ENCODE data around the gene ASTN1. TPM values are rescaled to one million over a fixed set of nuclear protein-coding genes. Genes with fewer than 3 reads are reported as not detected.
A peak's percentile ranks its signal among the peaks of the same experiment; 100 is the strongest.

The ASTN1 gene
- total and polyA plus RNA-seq, 9 donors, result 1.1 to 14.8 (median 2.7) TPM

DNA sequence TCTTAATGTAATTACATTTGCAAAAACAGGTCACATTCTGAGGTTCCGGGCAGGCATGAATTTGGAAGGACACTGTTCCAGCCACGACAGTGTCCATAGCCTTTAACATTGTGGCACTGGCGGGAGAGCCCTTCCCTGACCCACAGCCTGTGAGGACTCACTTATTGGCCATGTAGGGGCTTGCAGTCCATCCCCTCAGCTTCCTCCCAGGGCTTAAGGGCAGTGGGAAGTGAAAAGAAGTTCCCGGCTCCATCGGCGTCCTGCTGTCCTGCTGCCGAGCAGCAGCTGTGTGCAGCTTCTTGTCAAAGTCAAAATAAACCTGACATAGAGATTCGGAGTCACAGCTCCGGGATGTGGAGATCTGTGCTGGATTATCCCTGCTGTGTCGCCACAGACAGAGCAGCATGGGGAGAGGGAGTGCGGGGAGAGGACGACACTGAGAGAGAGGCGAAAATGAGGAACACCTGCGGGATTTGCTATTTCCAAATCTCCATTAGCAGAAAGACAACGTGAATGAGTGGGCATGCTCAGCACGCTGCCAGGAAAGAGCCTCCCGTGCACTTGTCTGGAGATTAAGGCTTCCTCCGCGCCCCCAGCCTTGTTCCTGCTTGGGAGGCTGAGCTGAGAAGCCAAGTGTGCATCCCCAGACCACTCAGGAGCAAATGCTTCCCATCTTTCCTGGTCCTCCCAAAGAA, 260.3 kb downstream of the ASTN1 start:
- intact Hi-C loops (cut with DNase I), result loop anchor here in 1 of 4 donors (10.0 kb wide), 1 partner anchor 281 kb away; no protein-coding TSS in a partner anchor
- Histone ChIP-seq H3K9me3 (no peaks in the 10 kb centered on the region), H3K36me3 (no peaks in the 10 kb centered on the region), H3K27me3 (no peaks in the 10 kb centered on the region), H3K4me1 (ENCODE audit: insufficient read depth) (peaks cover 6% of the 10 kb centered on the region), H3K27ac (no peak overlapping the region), H3K4me3 (no peak overlapping the region)
- WGBS, 3 donors, result 4 to 15% (median 6%) methylated on average over 18 to 19 of the region's 19 CpGs
- no peak for TF ChIP-seq EP300 (IDR thresholded peaks at IDR 0.05)
- TF ChIP-seq POLR2A (IDR thresholded peaks at IDR 0.05), result no peak
- TF ChIP-seq, protein P1, sequence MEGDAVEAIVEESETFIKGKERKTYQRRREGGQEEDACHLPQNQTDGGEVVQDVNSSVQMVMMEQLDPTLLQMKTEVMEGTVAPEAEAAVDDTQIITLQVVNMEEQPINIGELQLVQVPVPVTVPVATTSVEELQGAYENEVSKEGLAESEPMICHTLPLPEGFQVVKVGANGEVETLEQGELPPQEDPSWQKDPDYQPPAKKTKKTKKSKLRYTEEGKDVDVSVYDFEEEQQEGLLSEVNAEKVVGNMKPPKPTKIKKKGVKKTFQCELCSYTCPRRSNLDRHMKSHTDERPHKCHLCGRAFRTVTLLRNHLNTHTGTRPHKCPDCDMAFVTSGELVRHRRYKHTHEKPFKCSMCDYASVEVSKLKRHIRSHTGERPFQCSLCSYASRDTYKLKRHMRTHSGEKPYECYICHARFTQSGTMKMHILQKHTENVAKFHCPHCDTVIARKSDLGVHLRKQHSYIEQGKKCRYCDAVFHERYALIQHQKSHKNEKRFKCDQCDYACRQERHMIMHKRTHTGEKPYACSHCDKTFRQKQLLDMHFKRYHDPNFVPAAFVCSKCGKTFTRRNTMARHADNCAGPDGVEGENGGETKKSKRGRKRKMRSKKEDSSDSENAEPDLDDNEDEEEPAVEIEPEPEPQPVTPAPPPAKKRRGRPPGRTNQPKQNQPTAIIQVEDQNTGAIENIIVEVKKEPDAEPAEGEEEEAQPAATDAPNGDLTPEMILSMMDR (IDR thresholded peaks at IDR 0.05), result no peak
- peak in 2 of 5 donors; percentile 41 to 43 for DNase-seq

DNA sequence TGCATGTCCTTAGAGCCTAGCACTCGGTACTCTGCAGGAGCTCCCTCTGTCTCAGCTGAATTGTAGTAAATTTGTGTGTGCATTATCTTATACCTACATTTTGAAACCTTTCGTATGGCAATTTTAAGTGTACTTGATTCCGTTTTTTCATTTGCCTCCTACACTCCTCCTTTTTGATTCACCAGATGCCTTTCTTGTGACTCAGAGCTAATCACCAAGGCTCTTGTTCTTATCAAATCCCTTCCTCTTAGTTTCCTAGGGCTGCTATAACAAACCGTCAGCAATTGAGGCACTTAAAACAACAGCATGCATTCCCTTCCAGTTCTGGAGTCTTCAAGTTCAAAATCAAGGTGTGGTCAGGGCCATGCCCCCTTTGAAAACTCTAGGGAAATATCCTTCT, 261.0 kb downstream of the ASTN1 start:
- Histone ChIP-seq H3K9me3 (no peaks in the 10 kb centered on the region), H3K27me3 (no peaks in the 10 kb centered on the region), H3K27ac (no peak overlapping the region), H3K4me3 (no peak overlapping the region), H3K36me3 (no peaks in the 10 kb centered on the region), H3K4me1 (ENCODE audit: insufficient read depth) (peaks cover 6% of the 10 kb centered on the region)
- WGBS, 3 donors, result 9 to 20% (median 17%) methylated on average over 4 of the region's 4 CpGs
- intact Hi-C loops (cut with DNase I), result loop anchor here in 1 of 4 donors (10.0 kb wide), 1 partner anchor 281 kb away; no protein-coding TSS in a partner anchor
- TF ChIP-seq, protein P1 (IDR thresholded peaks at IDR 0.05), result no peak
- TF ChIP-seq POLR2A (IDR thresholded peaks at IDR 0.05), result no peak
- TF ChIP-seq EP300 (IDR thresholded peaks at IDR 0.05), result no peak
- no peak for DNase-seq

DNA sequence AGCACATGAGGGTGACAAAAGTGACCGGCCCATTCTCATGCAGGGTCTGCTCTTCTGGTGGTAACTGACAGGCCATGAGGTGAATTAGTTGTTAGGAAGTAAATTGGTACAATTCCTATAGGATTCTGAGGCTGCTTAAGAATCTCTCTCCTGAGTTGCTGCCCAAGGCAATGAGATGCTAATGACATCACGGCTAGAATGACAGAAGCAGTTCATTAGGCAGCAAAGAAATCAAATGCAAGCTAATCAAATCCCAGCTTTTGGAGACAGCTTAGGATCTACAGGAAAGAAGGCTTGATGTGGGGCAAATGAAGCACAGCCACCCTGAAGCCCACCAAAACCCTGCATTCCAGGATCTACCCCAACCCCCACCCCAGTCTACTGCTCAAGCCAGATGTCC, 265.2 kb downstream of the ASTN1 start:
- TF ChIP-seq POLR2A (IDR thresholded peaks at IDR 0.05) (no peak), EP300 (IDR thresholded peaks at IDR 0.05) (no peak)
- TF ChIP-seq, protein P1 (IDR thresholded peaks at IDR 0.05), result no peak

DNA sequence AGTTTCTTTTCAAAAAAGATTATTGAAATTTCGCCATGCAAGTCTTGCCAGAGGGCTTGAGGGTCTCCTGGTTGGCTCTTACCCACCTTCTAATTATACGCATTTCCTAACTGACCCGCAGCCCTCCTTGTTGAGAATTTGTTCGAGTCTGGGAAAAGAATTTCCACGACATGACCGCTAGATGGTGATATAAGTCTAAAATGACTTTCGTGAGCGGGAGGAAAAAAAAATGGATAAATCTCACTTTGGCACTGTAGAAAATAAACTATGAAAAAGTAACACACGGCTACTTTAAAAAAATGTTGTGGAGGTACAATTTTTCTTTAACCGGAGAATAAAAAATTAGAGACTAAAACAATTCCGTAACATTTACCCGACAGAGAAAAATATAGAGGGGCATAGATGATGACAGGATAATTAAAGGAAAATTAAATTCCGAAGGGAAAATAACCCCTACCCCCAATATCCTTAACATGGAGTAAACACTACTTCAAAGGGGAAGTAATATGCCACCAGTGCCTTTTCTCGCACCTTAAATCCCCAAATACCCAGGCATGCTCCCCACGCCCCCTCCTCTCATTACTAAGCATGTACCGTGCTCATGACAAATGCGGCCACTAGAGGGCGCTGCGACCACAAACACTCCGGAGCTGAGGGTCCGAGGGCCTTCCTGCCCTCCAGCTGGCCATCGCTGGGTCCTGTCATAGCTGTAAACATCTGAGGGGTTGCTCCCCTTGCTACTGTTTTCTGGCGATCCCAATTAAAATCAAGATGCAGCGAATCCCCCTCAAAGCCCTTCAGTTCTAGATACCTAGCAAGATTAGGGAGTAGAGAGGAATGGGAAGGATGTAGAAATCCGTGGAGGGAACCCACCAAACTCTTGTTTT, 266.9 kb downstream of the ASTN1 start:
- intact Hi-C loops (cut with DNase I), result loop anchor here in 2 of 4 donors (5.0 to 10.0 kb wide), 3 partner anchors 285 to 1050 kb away; no protein-coding TSS in a partner anchor
- Histone ChIP-seq H3K4me1 (ENCODE audit: insufficient read depth) (peaks cover 2% of the 10 kb centered on the region), H3K4me3 (peak overlapping the region; percentile 0), H3K9me3 (no peaks in the 10 kb centered on the region), H3K36me3 (no peaks in the 10 kb centered on the region), H3K27me3 (no peaks in the 10 kb centered on the region), H3K27ac (no peak overlapping the region)
- DNase-seq, result peak; percentile 47 to 71 (median 63)
- TF ChIP-seq EP300 (IDR thresholded peaks at IDR 0.05) (no peak), POLR2A (IDR thresholded peaks at IDR 0.05) (no peak)
- TF ChIP-seq, protein P1 (IDR thresholded peaks at IDR 0.05), result peak; percentile 24 to 55 (median 52)
- WGBS, 3 donors, result 3 to 5% (median 3%) methylated on average over 25 of the region's 25 CpGs

More for the DNA sequence above, 265.2 kb downstream of the ASTN1 start:
- no peak for DNase-seq
- Histone ChIP-seq H3K27ac (no peak overlapping the region), H3K36me3 (no peaks in the 10 kb centered on the region), H3K9me3 (no peaks in the 10 kb centered on the region), H3K4me3 (no peak overlapping the region), H3K4me1 (ENCODE audit: insufficient read depth) (peaks cover 4% of the 10 kb centered on the region), H3K27me3 (no peaks in the 10 kb centered on the region)
- WGBS, 3 donors, result 87 to 98% (median 96%) methylated on average over 2 of the region's 2 CpGs
- intact Hi-C loops (cut with DNase I), result loop anchor here in 2 of 4 donors (5.0 to 10.0 kb wide), 3 partner anchors 283 to 1048 kb away; no protein-coding TSS in a partner anchor
